ENCODE results near the gene RNASE9.
"Not testable (repeated sequence)": the region's sequence is repeated elsewhere in the genome, so short reads cannot be mapped to it uniquely, and the experiment has no call there.

RNASE9 gene

GRCh38 chr14:20516921-20517320 lies 43.9 kb downstream of the RNASE9 start:
- DNase-seq (ENCODE audit: low spot score) = no peak

GRCh38 chr14:20515846-20516245 lies 45.0 kb downstream of the RNASE9 start:
- no peak for DNase-seq (ENCODE audit: low spot score)

GRCh38 chr14:20512177-20512905 lies 48.5 kb downstream of the RNASE9 start:
- DNase-seq (ENCODE audit: low spot score) = no peak

- no peak for DNase-seq (ENCODE audit: low spot score)
Measured at GRCh38 chr14:20508367-20508766, 52.5 kb downstream of the RNASE9 start.

GRCh38 chr14:20507537-20507936 lies 53.3 kb downstream of the RNASE9 start:
- DNase-seq (ENCODE audit: low spot score) = not testable (repeated sequence)

GRCh38 chr14:20506752-20507151 lies 54.1 kb downstream of the RNASE9 start:
- not testable (repeated sequence) for DNase-seq (ENCODE audit: low spot score)

- not testable (repeated sequence) for DNase-seq (ENCODE audit: low spot score)
Measured at GRCh38 chr14:20506276-20506675, 54.6 kb downstream of the RNASE9 start.
